GM12873 (cell line): Measurements from ENCODE around the gene PTGFRN.

ENCODE experiments used
- TF ChIP-seq, protein P1 (sequence below): IDR thresholded peaks from 2 replicates; pipeline ENCODE4 v1.5.1; 2012; ENCODE audit warnings: low read depth, mild to moderate bottlenecking, moderate library complexity, low read length, control low read depth; ENCODE audit not compliant: insufficient read depth; ENCODE audit errors: missing control alignments

Gene PTGFRN

GRCh38 chr1:116900471-116901365 is 9.0 kb upstream of the PTGFRN start:
- TF ChIP-seq, protein P1, sequence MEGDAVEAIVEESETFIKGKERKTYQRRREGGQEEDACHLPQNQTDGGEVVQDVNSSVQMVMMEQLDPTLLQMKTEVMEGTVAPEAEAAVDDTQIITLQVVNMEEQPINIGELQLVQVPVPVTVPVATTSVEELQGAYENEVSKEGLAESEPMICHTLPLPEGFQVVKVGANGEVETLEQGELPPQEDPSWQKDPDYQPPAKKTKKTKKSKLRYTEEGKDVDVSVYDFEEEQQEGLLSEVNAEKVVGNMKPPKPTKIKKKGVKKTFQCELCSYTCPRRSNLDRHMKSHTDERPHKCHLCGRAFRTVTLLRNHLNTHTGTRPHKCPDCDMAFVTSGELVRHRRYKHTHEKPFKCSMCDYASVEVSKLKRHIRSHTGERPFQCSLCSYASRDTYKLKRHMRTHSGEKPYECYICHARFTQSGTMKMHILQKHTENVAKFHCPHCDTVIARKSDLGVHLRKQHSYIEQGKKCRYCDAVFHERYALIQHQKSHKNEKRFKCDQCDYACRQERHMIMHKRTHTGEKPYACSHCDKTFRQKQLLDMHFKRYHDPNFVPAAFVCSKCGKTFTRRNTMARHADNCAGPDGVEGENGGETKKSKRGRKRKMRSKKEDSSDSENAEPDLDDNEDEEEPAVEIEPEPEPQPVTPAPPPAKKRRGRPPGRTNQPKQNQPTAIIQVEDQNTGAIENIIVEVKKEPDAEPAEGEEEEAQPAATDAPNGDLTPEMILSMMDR = no peak

GRCh38 chr1:116902027-116902426 is 7.7 kb upstream of the PTGFRN start:
- TF ChIP-seq, protein P1 = no peak

DNA sequence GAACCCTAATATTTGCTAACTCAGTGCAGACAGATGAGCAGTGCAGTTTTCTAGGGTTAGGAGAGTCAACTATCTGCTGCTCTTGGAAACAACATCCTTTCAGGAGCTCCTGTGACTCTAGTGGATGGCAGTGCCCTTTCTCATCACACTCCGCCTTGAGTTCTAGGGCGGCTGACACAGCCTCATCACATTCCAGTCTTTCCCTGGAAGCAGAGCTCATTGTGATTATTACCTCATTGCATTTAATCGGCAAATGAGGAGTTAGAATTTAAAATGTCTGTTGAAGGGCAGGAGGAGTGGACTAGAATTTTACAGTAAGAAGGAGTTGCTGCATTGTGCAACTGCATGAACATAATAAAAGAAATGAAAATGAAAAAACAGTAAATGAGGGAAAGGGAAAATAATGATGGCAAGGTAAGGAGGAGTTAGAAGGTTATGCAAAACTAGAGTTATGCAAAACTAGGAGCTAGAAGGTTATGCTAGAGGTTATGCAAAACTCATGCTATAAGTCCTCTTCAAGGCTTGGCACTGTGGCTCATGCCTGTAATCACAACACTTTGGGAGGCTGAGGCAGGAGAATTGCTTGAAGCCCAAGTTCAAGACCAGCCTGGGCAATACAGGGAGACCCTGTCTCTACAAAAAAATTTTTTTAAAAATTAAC is 6.9 kb upstream of the PTGFRN start:
- TF ChIP-seq, protein P1 = no peak

DNA sequence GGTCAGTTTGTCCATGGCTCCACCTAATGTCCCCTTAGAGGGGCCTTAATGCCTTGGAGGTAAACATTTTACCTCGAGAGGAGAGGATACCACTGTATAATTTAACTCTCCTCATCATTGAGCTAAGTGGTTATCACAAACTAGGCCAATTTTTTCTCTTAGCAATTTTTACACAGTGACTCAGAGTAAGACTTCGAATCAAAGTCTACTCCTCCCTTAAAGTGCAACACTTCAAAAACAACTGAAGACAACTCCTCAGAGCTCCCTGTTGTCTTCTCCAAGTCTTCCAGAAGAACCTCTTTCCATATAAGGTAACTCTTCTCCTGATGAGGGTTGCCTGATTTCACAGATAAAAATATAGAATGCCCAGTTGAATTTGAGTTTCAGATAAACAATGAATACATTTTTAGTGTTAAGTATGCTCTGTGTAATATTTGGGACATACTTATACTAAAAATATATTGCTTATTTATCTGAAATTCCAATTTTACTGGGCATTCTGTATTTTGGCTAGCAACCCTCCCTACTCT is 4.9 kb upstream of the PTGFRN start:
- TF ChIP-seq, protein P1 = no peak

GRCh38 chr1:116906812-116907211 is 2.9 kb upstream of the PTGFRN start:
- TF ChIP-seq, protein P1 = no peak

- TF ChIP-seq, protein P1 = no peak
Observed at GRCh38 chr1:116907351-116907750, 2.4 kb upstream of the PTGFRN start.

DNA sequence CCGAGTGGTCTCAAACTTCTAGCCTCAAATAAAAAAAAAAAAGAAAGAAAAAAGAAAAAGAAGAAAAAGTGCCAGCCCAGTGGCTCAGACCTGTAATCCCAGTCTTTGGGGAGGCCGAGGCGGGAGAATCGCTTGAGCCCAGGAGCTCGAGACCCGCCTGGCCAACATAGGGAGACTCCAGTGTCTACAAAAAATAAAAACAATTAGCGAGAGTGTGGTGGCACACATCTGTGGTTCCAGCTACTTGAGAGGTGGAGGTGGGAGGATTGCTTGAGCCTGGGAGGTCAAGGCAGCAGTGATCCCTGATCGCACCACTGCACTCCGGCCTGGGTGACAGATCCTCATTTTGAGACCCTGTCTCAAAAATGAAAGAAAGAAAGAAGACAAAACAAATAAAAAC is 1.4 kb upstream of the PTGFRN start:
- TF ChIP-seq, protein P1 = no peak
